ENCODE data around the gene SYT2.

GRCh38 chr1:202623075-202623474 lies 87.2 kb downstream of the SYT2 start:
- no peak for TF ChIP-seq CTCF (IDR thresholded peaks at IDR 0.05; ENCODE audit: borderline replicate concordance, extremely low read depth, low read length, poor library complexity, severe bottlenecking)
- no peak for TF ChIP-seq EZH2 (IDR thresholded peaks at IDR 0.05; ENCODE audit: borderline replicate concordance, low read depth, low read length, severe bottlenecking)

Measured in DND-41 (cell line).